ENCODE data around the gene ST7.

DNA sequence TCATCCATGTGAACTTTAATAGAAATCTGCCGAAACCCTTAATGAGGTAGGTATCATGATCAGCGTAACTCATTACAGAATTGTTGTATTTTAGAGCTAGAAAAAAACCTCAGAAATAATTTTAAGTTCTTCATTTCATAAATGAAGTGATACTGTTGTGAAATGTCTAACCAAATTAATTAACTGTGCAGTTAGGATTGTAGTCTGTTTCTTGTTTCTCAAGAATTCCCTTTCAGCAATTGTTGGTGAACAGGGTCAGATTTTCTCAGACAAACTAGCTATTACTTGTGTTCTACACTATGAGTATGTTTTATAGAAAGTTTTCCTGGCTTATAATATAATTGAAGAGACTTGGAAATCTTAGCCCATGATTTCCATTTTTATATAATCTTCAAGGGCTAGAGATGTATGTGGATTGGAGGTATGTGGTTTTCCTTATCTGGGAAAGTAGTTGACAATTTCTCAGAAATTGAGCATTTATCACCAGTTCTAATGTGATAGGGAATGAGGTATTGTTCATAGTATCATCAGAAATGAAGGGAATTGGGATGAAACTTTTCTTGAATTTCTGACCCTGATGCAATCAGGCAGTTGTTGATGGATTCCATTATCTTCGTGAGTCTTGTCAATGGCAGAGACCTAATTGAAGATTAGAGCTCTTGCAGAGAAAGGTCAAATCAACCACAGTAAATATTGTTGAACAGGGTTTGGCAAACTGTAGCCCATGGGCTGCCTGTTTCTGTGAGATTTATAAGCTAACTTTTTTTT, 55.0 kb downstream of the ST7 start:
- no peak for TF ChIP-seq HDGF (IDR thresholded peaks at IDR 0.05; ENCODE audit: borderline replicate concordance)
- TF ChIP-seq SP1 (IDR thresholded peaks at IDR 0.05) = no peak

All from HEK293T (cell line).